ENCODE data around the gene CST9L.

DNA sequence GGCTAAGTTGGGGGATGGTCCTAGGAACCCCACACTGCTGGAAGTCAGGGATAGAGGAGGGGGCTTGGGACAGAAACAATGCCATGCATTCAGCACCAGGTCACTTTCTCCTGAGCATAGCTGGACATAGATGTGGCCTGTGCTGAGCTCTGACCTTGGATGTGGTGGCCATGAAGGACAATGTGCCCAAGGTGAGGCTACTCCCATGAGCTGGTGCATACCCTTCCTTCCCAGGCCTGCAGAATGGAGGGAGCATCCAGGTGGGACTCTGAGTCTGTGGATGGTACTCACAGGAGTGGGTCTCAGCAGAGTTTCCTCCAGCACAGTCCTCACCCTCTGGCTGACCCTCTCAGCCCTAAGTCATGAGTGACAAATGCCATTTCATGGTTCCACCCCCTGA is 16.9 kb downstream of the CST9L start:
- TF ChIP-seq, protein P1, sequence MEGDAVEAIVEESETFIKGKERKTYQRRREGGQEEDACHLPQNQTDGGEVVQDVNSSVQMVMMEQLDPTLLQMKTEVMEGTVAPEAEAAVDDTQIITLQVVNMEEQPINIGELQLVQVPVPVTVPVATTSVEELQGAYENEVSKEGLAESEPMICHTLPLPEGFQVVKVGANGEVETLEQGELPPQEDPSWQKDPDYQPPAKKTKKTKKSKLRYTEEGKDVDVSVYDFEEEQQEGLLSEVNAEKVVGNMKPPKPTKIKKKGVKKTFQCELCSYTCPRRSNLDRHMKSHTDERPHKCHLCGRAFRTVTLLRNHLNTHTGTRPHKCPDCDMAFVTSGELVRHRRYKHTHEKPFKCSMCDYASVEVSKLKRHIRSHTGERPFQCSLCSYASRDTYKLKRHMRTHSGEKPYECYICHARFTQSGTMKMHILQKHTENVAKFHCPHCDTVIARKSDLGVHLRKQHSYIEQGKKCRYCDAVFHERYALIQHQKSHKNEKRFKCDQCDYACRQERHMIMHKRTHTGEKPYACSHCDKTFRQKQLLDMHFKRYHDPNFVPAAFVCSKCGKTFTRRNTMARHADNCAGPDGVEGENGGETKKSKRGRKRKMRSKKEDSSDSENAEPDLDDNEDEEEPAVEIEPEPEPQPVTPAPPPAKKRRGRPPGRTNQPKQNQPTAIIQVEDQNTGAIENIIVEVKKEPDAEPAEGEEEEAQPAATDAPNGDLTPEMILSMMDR (IDR thresholded peaks at IDR 0.05), result no peak
- TF ChIP-seq POLR2A (IDR thresholded peaks at IDR 0.05), result no peak

Measured in heart left ventricle (tissue), 13 donors.